A549 (cell line): ENCODE results near the gene TMEM238.

ENCODE experiments used
- CHD2 ChIP-seq: fragments of 150-350 bp; IDR thresholded peaks from 2 replicates; pipeline ENCODE4 v1.6.1; 2014; ENCODE audit warnings: low read length; ENCODE audit not compliant: partially characterized antibody
- EP300 ChIP-seq, 2 experiments: fragments of >200 bp; sonication (Bioruptor Twin); formaldehyde crosslinking; IDR thresholded peaks; 2 replicates in 1 of 2; 3 replicates in 1 of 2; pipeline ENCODE4 v1.6.1; 2016 to 2017
- POLR2A ChIP-seq: IDR thresholded peaks from 2 replicates; pipeline ENCODE4 v1.6.1; 2012; ENCODE audit warnings: mild to moderate bottlenecking, low read length
- RAD21 ChIP-seq, 2 experiments: fragments of >200 bp in 1 of 2; sonication (Bioruptor Twin) in 1 of 2; formaldehyde crosslinking in 1 of 2; IDR thresholded peaks in 1 of 2; conservative IDR thresholded peaks in 1 of 2; 2 replicates in 1 of 2; 3 replicates in 1 of 2; pipeline ENCODE4 v1.6.1; 2012 to 2018; ENCODE audit warnings: inconsistent platforms in 1 of 2
- TF ChIP-seq, protein P1 (sequence below): fragments of >200 bp; sonication (Bioruptor Twin); formaldehyde crosslinking; IDR thresholded peaks from 3 replicates; pipeline ENCODE4 v1.5.1; 2016
- TF ChIP-seq, protein P2 (sequence below): fragments of 200-600 bp; sonication (generic); IDR thresholded peaks from 2 replicates; pipeline ENCODE4 v1.6.1; 2016; ENCODE audit warnings: antibody characterized with exemption, mild to moderate bottlenecking, moderate library complexity
- TF ChIP-seq, protein P3 (sequence below): IDR thresholded peaks from 2 replicates; pipeline ENCODE4 v1.6.1; 2012

DNA sequence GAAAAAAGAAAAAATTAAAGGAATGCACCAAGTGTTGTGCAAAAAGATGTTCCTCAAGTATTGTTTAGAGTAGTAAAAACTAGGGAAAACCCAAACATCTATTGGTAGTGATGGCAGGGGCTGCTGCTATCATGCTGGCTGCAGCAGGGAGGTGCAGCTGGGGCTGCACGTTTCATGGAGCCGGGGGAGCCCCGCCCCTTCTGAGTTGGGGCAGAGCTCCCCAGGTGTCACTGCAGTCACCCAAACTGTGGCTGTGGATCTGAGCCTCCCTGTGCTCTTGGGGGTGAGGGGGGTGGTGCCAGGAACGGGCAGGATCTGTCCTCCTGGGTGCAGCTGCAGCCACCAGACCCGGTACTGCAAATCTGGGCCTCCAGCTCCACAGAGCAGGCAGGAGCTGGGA is 35.0 kb upstream of the TMEM238 start:
- no peak for TF ChIP-seq CHD2
- TF ChIP-seq, protein P1, sequence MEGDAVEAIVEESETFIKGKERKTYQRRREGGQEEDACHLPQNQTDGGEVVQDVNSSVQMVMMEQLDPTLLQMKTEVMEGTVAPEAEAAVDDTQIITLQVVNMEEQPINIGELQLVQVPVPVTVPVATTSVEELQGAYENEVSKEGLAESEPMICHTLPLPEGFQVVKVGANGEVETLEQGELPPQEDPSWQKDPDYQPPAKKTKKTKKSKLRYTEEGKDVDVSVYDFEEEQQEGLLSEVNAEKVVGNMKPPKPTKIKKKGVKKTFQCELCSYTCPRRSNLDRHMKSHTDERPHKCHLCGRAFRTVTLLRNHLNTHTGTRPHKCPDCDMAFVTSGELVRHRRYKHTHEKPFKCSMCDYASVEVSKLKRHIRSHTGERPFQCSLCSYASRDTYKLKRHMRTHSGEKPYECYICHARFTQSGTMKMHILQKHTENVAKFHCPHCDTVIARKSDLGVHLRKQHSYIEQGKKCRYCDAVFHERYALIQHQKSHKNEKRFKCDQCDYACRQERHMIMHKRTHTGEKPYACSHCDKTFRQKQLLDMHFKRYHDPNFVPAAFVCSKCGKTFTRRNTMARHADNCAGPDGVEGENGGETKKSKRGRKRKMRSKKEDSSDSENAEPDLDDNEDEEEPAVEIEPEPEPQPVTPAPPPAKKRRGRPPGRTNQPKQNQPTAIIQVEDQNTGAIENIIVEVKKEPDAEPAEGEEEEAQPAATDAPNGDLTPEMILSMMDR = no peak
- TF ChIP-seq, protein P2, sequence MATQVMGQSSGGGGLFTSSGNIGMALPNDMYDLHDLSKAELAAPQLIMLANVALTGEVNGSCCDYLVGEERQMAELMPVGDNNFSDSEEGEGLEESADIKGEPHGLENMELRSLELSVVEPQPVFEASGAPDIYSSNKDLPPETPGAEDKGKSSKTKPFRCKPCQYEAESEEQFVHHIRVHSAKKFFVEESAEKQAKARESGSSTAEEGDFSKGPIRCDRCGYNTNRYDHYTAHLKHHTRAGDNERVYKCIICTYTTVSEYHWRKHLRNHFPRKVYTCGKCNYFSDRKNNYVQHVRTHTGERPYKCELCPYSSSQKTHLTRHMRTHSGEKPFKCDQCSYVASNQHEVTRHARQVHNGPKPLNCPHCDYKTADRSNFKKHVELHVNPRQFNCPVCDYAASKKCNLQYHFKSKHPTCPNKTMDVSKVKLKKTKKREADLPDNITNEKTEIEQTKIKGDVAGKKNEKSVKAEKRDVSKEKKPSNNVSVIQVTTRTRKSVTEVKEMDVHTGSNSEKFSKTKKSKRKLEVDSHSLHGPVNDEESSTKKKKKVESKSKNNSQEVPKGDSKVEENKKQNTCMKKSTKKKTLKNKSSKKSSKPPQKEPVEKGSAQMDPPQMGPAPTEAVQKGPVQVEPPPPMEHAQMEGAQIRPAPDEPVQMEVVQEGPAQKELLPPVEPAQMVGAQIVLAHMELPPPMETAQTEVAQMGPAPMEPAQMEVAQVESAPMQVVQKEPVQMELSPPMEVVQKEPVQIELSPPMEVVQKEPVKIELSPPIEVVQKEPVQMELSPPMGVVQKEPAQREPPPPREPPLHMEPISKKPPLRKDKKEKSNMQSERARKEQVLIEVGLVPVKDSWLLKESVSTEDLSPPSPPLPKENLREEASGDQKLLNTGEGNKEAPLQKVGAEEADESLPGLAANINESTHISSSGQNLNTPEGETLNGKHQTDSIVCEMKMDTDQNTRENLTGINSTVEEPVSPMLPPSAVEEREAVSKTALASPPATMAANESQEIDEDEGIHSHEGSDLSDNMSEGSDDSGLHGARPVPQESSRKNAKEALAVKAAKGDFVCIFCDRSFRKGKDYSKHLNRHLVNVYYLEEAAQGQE = no peak
- TF ChIP-seq, protein P3, sequence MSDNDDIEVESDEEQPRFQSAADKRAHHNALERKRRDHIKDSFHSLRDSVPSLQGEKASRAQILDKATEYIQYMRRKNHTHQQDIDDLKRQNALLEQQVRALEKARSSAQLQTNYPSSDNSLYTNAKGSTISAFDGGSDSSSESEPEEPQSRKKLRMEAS = no peak
- TF ChIP-seq POLR2A = no peak
- TF ChIP-seq EP300 (IDR thresholded peaks at IDR 0.05) = no peak
- TF ChIP-seq RAD21 (conservative IDR thresholded peaks at IDR 0.05 in 1 of 2, IDR thresholded peaks at IDR 0.05 in 1 of 2) = no peak
